Epithelial cell of proximal tubule (primary cell): ENCODE data around the gene CD200. TPM values are rescaled to one million over a fixed set of nuclear protein-coding genes. Genes with fewer than 3 reads are reported as not detected.

Experiments
- DNase-seq: peaks from one replicate; pipeline ENCODE4 v3.0.0-alpha.2; 2011; ENCODE audit warnings: low read depth
- H3K4me3 ChIP-seq: 2 replicates; pipeline ENCODE4 v1.5.1; 2011; ENCODE audit warnings: low read depth, mild to moderate bottlenecking, low read length
- CTCF ChIP-seq: conservative IDR thresholded peaks from 2 replicates; pipeline ENCODE4 v1.5.1; 2012; ENCODE audit warnings: low read depth, mild to moderate bottlenecking, low read length
- total RNA-seq: library from RNA; depleted of rRNA; stranded (reverse); fragments of >200 nt; gene quantifications from 2 replicates; pipeline ENCODE4 v1.2.3, GENCODE V29; 2015

CD200 gene
- total RNA-seq, 1 donor from 2014 or later = 3.8 TPM

GRCh38 chr3:112350018-112350810, 17.3 kb downstream of the CD200 start:
- no peak for TF ChIP-seq CTCF
- DNase-seq = no peak

DNA sequence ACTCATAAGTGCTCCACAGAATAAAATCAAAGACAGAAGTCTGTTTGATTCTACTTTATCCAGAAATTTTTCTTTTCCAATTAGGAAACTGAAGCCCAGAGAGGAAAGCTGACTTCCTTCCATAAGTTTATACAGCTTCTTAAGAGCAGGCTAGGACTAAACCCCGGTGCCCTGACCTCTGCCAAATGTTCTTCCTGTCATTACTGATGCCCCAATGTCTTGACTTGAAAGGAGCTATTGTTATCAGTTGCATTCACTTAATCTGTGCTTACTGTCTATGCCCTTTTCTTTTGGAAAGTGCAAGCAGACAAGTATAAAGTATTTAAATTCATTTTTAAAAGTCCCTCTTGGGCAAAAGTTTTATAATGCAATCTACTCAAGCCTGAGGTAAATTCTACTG, 18.1 kb downstream of the CD200 start:
- DNase-seq = no peak
- no peak for TF ChIP-seq CTCF

More at GRCh38 chr3:112350018-112350810, 17.3 kb downstream of the CD200 start:
- H3K4me3 ChIP-seq = no peak overlapping the region

DNA sequence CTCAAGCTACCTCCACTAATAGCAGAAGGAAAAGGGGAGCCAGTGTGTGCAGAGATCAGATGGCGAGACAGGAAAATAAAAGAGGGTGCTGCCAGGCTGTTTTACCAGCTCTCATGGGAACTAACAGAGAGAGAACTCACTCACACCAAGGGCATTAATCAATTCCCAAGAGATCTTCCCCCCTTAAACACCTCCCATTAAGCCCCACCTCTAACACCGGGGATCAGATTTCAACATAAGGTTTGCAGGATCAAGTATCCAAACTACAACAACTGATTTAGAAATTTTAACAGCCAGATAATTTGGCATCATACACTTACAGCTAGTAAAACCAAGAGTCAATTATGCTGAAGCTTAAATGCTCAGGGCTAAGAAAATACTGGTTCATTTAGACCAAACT, 18.9 kb downstream of the CD200 start:
- TF ChIP-seq CTCF = no peak
- no peak for DNase-seq
- no peak overlapping the region for H3K4me3 ChIP-seq

More for the DNA sequence above, 18.1 kb downstream of the CD200 start:
- H3K4me3 ChIP-seq = no peak overlapping the region

GRCh38 chr3:112352720-112353119, 19.8 kb downstream of the CD200 start:
- no peak overlapping the region for H3K4me3 ChIP-seq
- no peak for TF ChIP-seq CTCF
- DNase-seq = no peak

DNA sequence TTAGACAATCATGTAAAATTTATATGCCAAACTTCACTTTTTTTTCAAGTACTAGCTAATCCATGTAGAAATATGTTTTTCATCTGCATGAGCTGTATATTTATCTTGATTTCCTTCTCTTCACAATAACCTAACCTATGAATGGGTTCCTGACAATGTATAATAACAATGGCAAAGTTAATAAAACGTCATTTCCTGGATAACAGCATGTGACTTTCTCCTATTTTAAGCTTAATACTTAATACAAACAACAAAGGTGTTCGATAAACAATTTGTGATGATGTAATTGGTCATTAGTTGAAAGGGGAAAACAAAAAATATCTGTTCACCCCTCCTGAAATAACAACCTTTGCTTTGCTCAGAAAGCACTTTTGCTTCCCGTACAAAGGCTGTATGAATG, 20.4 kb downstream of the CD200 start:
- no peak for TF ChIP-seq CTCF
- no peak overlapping the region for H3K4me3 ChIP-seq
- no peak for DNase-seq

DNA sequence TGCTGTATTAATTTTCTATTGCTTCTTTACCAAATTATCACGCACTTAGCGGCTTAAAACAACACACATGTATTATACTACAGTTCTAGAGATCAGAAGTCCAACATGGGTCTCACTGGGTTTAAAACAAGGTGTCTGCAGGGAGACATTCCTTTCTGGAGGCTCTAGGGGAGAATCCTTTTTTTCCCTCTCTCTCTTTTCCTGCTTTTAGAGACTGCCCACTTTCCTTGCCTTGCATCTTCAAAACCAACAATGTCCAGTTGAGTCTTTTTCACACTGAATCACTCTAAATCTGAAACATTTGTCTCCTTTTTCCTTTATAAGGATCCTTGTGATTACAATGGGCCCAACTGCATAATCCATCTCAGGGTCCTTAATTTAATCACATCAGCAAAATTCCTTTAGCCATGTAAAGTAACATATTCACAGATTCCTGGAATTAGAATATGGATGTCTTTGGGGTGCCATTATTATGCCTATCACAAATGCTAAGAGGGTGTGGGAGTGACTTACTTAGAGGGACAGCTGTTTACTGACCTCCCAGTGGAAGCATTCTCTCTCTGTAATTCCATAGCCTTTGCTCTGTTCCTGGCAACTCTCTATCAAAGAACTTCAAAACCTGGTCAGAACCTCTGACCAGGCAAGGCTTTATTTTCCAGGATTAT, 21.8 kb downstream of the CD200 start:
- no peak for DNase-seq
- H3K4me3 ChIP-seq = no peak overlapping the region
- no peak for TF ChIP-seq CTCF
